ENCODE data around the gene IFI27L2.

Gene IFI27L2

DNA sequence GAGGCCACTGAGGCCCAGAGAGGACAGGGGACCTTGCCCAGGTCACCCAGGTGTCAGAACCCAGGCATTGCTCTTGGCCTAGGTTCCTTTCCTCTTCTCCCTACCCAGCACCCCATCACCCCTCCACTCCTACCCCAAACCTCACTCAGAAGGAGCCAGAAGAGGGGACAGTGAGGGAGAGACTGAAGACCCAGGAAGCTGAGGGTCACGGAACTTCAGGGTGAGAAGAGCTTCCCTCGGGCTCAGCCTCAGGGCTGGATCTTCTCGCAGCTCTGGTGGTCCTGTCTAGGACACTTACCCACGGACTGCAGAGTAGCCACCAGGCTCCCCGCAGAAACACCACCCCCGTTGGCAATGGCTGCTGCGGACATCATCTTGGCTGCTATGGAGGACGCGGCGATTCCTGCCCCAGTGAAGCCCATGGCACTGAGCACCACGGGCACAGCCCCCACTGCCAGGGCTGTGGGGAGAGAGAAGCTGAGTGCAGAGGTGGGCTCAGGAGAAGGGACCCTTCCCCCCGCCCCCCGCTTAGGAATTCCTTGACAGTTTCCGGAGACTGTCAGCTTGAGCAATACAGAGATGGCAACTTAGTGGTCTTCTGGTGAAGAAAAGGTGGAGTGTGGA is 1.1 kb downstream of the IFI27L2 start:
- no peak for DNase-seq (ENCODE audit: extremely low read depth, low read depth)
- TF ChIP-seq, protein P1, sequence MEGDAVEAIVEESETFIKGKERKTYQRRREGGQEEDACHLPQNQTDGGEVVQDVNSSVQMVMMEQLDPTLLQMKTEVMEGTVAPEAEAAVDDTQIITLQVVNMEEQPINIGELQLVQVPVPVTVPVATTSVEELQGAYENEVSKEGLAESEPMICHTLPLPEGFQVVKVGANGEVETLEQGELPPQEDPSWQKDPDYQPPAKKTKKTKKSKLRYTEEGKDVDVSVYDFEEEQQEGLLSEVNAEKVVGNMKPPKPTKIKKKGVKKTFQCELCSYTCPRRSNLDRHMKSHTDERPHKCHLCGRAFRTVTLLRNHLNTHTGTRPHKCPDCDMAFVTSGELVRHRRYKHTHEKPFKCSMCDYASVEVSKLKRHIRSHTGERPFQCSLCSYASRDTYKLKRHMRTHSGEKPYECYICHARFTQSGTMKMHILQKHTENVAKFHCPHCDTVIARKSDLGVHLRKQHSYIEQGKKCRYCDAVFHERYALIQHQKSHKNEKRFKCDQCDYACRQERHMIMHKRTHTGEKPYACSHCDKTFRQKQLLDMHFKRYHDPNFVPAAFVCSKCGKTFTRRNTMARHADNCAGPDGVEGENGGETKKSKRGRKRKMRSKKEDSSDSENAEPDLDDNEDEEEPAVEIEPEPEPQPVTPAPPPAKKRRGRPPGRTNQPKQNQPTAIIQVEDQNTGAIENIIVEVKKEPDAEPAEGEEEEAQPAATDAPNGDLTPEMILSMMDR (IDR thresholded peaks at IDR 0.05; ENCODE audit: low read depth, low read length): no peak

DNA sequence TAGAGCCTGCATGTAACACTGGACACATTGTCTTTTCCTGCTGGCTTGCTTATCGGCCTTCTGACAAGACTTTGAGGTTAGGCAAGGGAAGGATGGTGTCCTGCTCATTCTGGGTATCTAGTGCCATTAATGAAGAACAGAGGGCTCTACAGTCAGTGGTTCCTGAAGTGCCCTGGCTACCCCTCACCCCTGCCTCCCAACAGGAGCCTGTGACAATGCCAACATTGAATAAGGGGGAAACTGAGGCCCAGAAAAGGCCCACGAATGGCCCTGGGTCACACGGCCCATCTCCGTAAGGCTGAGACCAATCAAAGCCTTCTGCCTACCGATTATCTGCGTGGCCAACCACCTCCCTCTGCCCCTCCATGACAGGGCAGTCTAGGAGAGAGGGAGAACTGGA is 2.1 kb downstream of the IFI27L2 start:
- no peak for DNase-seq (ENCODE audit: extremely low read depth, low read depth)
- TF ChIP-seq, protein P1 (IDR thresholded peaks at IDR 0.05; ENCODE audit: low read depth, low read length): no peak

DNA sequence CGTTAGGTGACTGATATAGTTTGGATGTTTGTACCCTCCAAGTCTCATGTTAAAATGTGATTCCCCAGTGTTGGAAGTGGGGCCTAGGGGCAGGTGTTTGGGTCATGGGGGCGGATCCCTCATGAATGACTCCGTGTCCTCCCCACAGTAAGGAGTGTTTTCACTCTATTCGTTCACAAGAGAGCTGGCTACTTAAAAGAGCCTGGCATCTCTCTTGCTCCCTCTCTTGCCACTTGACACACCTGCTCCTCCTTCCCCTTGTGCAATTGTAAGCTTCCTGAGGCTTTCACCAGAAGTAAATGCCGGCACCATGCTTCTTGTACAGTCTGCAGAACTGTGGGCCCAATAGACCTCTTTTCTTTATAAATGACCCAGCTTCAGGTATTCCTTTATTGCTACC is 2.6 kb downstream of the IFI27L2 start:
- DNase-seq (ENCODE audit: extremely low read depth, low read depth): no peak
- TF ChIP-seq, protein P1 (IDR thresholded peaks at IDR 0.05; ENCODE audit: low read depth, low read length): no peak

DNA sequence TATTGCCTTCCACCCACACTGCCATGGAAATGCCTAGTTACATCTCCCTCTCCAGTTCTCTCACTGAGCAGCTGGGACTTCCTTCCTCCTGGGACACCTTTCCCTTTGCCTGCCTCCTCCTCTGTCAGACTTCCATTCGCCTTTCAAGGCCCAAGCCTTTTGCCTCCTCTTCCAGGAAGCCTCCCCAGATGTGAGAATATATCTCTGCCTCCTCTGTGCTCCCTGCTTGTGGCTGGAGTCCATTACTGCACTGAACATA is 3.1 kb downstream of the IFI27L2 start:
- TF ChIP-seq, protein P1 (IDR thresholded peaks at IDR 0.05; ENCODE audit: low read depth, low read length): no peak
- DNase-seq (ENCODE audit: extremely low read depth, low read depth): no peak

DNA sequence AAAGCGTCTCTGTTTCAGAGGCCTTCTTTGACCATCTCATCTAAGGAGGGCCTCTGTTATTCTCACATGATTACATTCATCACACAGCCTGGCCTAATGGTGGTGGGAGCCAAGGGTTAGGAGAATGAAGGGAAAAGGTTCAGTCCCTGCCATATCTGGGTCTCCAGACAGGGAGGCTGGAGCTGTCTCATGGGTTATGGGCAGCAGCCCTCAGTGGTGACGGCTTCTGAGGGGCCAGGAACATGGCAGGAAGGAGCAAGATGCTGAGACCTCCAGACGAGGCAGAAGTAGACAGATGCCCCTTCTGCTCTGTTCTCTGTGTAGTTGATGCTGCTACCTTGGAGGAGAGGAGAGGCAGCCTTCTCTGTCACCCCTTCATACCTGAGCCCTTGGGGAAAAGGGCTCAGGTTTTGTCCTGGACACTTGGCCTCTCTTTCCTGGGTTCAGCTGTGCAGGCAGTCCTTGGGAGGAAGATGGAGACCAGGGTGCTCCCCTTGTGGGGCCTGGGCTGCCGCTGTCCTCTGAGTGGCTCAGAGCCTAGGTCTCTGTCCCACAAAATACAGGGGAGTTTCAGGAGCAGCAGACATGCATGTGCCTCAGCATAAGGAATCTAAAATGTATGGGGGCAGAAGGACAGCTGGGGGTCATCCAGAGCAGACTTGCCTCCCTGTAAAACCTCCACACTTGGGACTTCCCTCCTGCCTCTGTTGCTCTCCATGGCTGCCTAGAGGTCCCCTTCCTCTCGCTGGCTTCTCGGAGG is 3.6 kb downstream of the IFI27L2 start:
- TF ChIP-seq, protein P1 (IDR thresholded peaks at IDR 0.05; ENCODE audit: low read depth, low read length): no peak
- no peak for DNase-seq (ENCODE audit: extremely low read depth, low read depth)

DNA sequence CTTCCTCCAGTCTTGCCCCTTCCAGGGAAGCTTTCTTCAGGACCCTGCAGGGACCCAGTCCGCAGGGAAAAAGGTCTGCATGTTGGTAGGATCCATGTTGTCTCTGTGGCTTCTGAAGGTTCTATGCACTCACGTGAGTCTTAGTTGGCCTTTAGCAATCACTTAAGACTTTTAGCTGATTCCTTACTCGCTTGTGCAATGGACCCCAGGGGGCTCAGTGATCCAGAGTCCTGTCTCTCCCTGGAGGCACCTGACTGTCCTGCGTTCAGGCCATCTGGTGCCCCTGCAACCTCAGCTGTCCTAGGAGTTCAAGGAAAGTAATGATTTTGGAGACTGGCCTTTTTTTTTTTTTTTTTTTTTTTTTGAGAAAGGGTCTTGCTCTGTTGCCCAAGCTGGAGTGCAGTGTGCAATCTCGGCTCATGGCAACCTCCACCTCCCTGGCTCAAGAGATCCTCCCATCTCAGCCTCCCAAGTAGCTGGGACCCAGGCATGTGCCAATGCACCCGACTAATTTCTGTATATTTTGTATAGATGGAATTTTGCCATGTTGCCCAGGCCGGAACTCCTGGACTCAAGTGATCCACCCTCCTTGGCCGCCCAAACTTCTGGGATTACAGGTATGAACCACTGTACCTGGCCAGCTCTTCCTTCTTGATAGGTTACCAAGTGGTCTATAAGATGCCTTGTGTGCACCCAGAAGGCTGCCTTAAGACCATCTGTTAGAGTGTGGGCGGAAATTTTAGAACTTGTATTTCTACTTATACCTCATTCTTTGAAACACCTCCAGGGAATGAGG is 4.6 kb downstream of the IFI27L2 start:
- TF ChIP-seq, protein P1 (IDR thresholded peaks at IDR 0.05; ENCODE audit: low read depth, low read length): no peak
- no peak for DNase-seq (ENCODE audit: extremely low read depth, low read depth)

DNA sequence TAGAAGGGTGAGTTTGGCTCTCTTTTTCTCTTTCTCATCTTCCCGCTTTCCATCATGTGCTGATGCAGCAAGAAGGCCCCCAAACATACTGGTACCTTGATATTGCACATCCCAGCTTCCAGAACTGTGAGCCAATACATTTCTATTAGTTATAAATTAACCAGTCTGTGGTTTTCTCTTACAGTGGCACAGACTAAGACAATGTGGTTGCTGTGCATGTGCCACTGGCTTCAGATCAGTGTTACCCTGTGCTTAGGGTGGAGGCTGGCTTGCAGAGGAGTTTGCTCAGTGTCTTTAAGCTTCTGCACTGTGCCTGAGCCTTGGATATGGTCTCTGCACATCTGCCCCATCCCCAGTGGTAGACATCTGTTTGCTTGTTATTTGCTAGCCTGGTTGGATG is 5.5 kb downstream of the IFI27L2 start:
- TF ChIP-seq, protein P1 (IDR thresholded peaks at IDR 0.05; ENCODE audit: low read depth, low read length): no peak
- no peak for DNase-seq (ENCODE audit: extremely low read depth, low read depth)

All from AG09319 (cell line).